HepG2 (cell line): ENCODE measurements around the gene DPEP1. TPM values are rescaled to one million over a fixed set of nuclear protein-coding genes. Genes with fewer than 3 reads are reported as not detected.

ENCODE experiments used
- CENPX ChIP-seq: sonication (generic); formaldehyde crosslinking; IDR thresholded peaks from 2 replicates; pipeline ENCODE4 v1.9.0; 2021; ENCODE audit warnings: mild to moderate bottlenecking, missing genetic modification reagents, moderate library complexity
- ELF4 ChIP-seq: sonication (generic); formaldehyde crosslinking; IDR thresholded peaks from 2 replicates; pipeline ENCODE4 v1.5.0; 2020; ENCODE audit warnings: missing genetic modification reagents, mild to moderate bottlenecking, moderate library complexity, borderline replicate concordance
- HMG20B ChIP-seq: conservative IDR thresholded peaks from 2 replicates; pipeline ENCODE4 v1.6.1; 2016; ENCODE audit warnings: missing genetic modification reagents, missing compliant biosample characterization
- JDP2 ChIP-seq: sonication (generic); formaldehyde crosslinking; IDR thresholded peaks from 2 replicates; pipeline ENCODE4 v1.8.1; 2022; ENCODE audit warnings: missing genetic modification reagents, borderline replicate concordance
- KAT2B ChIP-seq: fragments of 150-350 bp; IDR thresholded peaks from 2 replicates; pipeline ENCODE4 v1.6.1; 2014; ENCODE audit warnings: low read depth, low read length, borderline replicate concordance
- KDM2A ChIP-seq: sonication (generic); formaldehyde crosslinking; IDR thresholded peaks from 2 replicates; pipeline ENCODE4 v1.4.0; 2020; ENCODE audit warnings: low read depth, missing genetic modification reagents, borderline replicate concordance
- LRRFIP1 ChIP-seq: sonication (generic); formaldehyde crosslinking; conservative IDR thresholded peaks from 2 replicates; pipeline ENCODE4 v1.4.0; 2020; ENCODE audit warnings: missing genetic modification reagents
- MAFG ChIP-seq: sonication (generic); formaldehyde crosslinking; IDR thresholded peaks from 2 replicates; pipeline ENCODE4 v1.5.1; 2020; ENCODE audit warnings: mild to moderate bottlenecking, missing genetic modification reagents
- MEF2D ChIP-seq: sonication (generic); formaldehyde crosslinking; IDR thresholded peaks from 2 replicates; pipeline ENCODE4 v1.5.1; 2020; ENCODE audit warnings: mild to moderate bottlenecking, missing genetic modification reagents
- MNT ChIP-seq: fragments of 450-650 bp; IDR thresholded peaks from 2 replicates; pipeline ENCODE4 v1.6.1; 2016
- NCOA5 ChIP-seq: sonication (generic); formaldehyde crosslinking; IDR thresholded peaks from 2 replicates; pipeline ENCODE4 v1.4.0; 2020; ENCODE audit warnings: missing genetic modification reagents
- NFYB ChIP-seq: sonication (generic); formaldehyde crosslinking; IDR thresholded peaks from 2 replicates; pipeline ENCODE4 v1.4.0; 2020; ENCODE audit warnings: missing genetic modification reagents
- NPAS2 ChIP-seq: sonication (generic); formaldehyde crosslinking; IDR thresholded peaks from 2 replicates; pipeline ENCODE4 v1.8.0; 2022; ENCODE audit warnings: mild to moderate bottlenecking, missing genetic modification reagents, borderline replicate concordance
- NR2C2 ChIP-seq: sonication (generic); formaldehyde crosslinking; IDR thresholded peaks from 2 replicates; pipeline ENCODE4 v1.4.0; 2020; ENCODE audit warnings: missing genetic modification reagents, mild to moderate bottlenecking, moderate library complexity, borderline replicate concordance
- RAD51 ChIP-seq: fragments of 450-650 bp; IDR thresholded peaks from 2 replicates; pipeline ENCODE4 v1.6.1; 2016; ENCODE audit warnings: borderline replicate concordance
- SP4 ChIP-seq: sonication (generic); formaldehyde crosslinking; IDR thresholded peaks from 2 replicates; pipeline ENCODE4 v1.8.1; 2023; ENCODE audit warnings: mild to moderate bottlenecking, missing genetic modification reagents
- TBX3 ChIP-seq: fragments of 450-650 bp; IDR thresholded peaks from 2 replicates; pipeline ENCODE4 v1.6.1; 2017; ENCODE audit warnings: antibody characterized with exemption, mild to moderate bottlenecking, inconsistent platforms, borderline replicate concordance
- ZBTB49 ChIP-seq: sonication (generic); formaldehyde crosslinking; IDR thresholded peaks from 2 replicates; pipeline ENCODE4 v1.4.0; 2020; ENCODE audit warnings: missing genetic modification reagents, borderline replicate concordance
- ZNF34 ChIP-seq: sonication (generic); formaldehyde crosslinking; IDR thresholded peaks from 2 replicates; pipeline ENCODE4 v1.4.0; 2020; ENCODE audit warnings: mild to moderate bottlenecking, missing genetic modification reagents, borderline replicate concordance
- ZNF354B ChIP-seq: sonication (generic); formaldehyde crosslinking; IDR thresholded peaks from 2 replicates; pipeline ENCODE4 v1.8.0; 2022; ENCODE audit warnings: mild to moderate bottlenecking, missing genetic modification reagents
- ZNF510 ChIP-seq: sonication (generic); formaldehyde crosslinking; IDR thresholded peaks from 2 replicates; pipeline ENCODE4 v1.4.0; 2020; ENCODE audit warnings: low read depth, mild to moderate bottlenecking, missing genetic modification reagents
- ZSCAN20 ChIP-seq: sonication (generic); formaldehyde crosslinking; IDR thresholded peaks from 2 replicates; pipeline ENCODE4 v1.4.0; 2020; ENCODE audit warnings: missing genetic modification reagents, mild to moderate bottlenecking, borderline replicate concordance
- ZSCAN5A ChIP-seq: sonication (generic); formaldehyde crosslinking; IDR thresholded peaks from 2 replicates; pipeline ENCODE4 v1.8.0; 2022; ENCODE audit warnings: mild to moderate bottlenecking, missing genetic modification reagents, borderline replicate concordance
- polyA plus RNA-seq, 8 experiments: library from polyadenylated mRNA; depleted of rRNA in 3 of 8; stranded (reverse) in 7 of 8; unstranded in 1 of 8; fragments of >200 nt; fragmentation: Illumina TruSeq in 4 of 8; extraction: Trizol in 4 of 8; gene quantifications; 2 replicates each; pipeline versions ENCODE4 v1.2.1 to v1.2.3, GENCODE V29; 2011 to 2016; ENCODE audit warnings: low read depth in 4 of 8, missing spikeins in 1 of 8, mixed read lengths in 1 of 8; ENCODE audit not compliant: insufficient read depth in 1 of 8
- total RNA-seq, 5 experiments: library from RNA; depleted of rRNA; stranded (reverse); fragments of >200 nt; fragmentation: Illumina TruSeq; extraction: Trizol; gene quantifications; 2 replicates each; pipeline ENCODE4 v1.2.3, GENCODE V29; 2016; ENCODE audit warnings: low read depth in 1 of 5

The DPEP1 gene
- total and polyA plus RNA-seq, 2 of the 13 experiments (the other 11 are each of a cell fraction or from before 2014, with no cell fraction given) = 37.6 to 52.2 TPM

GRCh38 chr16:89658221-89658879, 44.9 kb downstream of the DPEP1 start (continued):
- no peak for TF ChIP-seq LRRFIP1 (CRISPR knock-in tag)
- TF ChIP-seq ZNF354B (CRISPR knock-in tag) = no peak
- TF ChIP-seq NR2C2 (CRISPR knock-in tag) = no peak
- peak; percentile 12; the same call in 1 of the 2 replicates for TF ChIP-seq KDM2A (CRISPR knock-in tag)
- no peak for TF ChIP-seq TBX3
- no peak for TF ChIP-seq MAFG (CRISPR knock-in tag)
- no peak for TF ChIP-seq ZNF34
- TF ChIP-seq JDP2 (CRISPR knock-in tag) = no peak
- no peak for TF ChIP-seq KAT2B
- 0 out of 2 replicates have a peak, but pooled peaks have one; percentile 24 for TF ChIP-seq MEF2D (CRISPR knock-in tag)
- no peak for TF ChIP-seq ZNF510 (CRISPR knock-in tag)
- no peak for TF ChIP-seq SP4
- no peak for TF ChIP-seq RAD51
- no peak for TF ChIP-seq CENPX (CRISPR knock-in tag)
- TF ChIP-seq MNT = no peak
- TF ChIP-seq ZBTB49 (CRISPR knock-in tag) = no peak
- TF ChIP-seq ZSCAN20 (CRISPR knock-in tag) = no peak
- TF ChIP-seq HMG20B (CRISPR knock-in tag) = no peak
- TF ChIP-seq ZSCAN5A (CRISPR knock-in tag) = 0 out of 2 replicates have a peak, but pooled peaks have one; percentile 52
- TF ChIP-seq NCOA5 = no peak
- TF ChIP-seq ELF4 = no peak
- no peak for TF ChIP-seq NFYB (CRISPR knock-in tag)
- TF ChIP-seq NPAS2 = no peak
